ENCODE data around the gene FGR. TPM values are rescaled to one million over a fixed set of nuclear protein-coding genes. Genes with fewer than 3 reads are reported as not detected.
A peak's percentile ranks its signal among the peaks of the same experiment; 100 is the strongest.

FGR gene
- polyA plus RNA-seq, 1 of the 3 experiments (the other 2 are of a cell fraction): not detected

DNA sequence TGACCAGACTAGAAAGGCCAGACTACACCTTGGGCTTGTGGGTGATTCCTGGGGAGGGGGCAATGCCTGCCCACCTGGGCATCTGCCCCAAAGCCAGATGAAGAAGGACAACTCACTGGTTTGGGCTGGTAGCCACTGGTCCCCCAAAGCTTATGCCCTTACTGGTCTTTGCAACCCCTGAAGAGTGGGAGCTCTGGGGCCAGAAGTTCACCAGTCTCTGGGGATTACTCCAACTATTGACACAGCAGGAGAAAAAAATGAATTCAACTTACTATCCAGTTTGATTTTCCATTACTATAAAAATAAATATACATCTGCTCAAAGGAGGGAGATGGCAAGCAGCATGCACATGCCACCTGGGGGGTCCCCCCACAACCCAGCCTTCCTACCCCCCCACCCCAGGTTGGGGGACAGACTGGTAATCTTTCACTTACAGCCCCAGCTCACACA lies 33.6 kb downstream of the FGR start:
- H3F3A ChIP-seq (replicated peaks; ENCODE audit: insufficient read depth): peaks cover 25% of the 10 kb centered on the region
- H3K36me3 ChIP-seq (replicated peaks in 1 of 2; ENCODE audit: control insufficient read depth in 1 of 2, insufficient read depth in 2 of 2, low read length in 1 of 2): no peaks in the 10 kb centered on the region
- H3K27ac ChIP-seq (ENCODE audit: low read depth in 2 of 2, low read length in 1 of 2): peak overlapping the region; percentile 60 to 64
- no peak overlapping the region for H2AFZ ChIP-seq (ENCODE audit: low read depth)
- peak overlapping the region; percentile 85 to 92 for H3K4me3 ChIP-seq (ENCODE audit: low read depth in 2 of 2, low read length in 1 of 2)
- ChIA-PET POLR2A (interaction anchor here (0.9 to 2.3 kb wide), 8 partner anchors 11 to 302 kb away, joined by 3 to 10 read pairs (median 4); no protein-coding TSS in a partner anchor), CTCF (interaction anchor here (1.1 to 27.7 kb wide), 17 partner anchors 8 to 302 kb away, joined by 3 to 603 read pairs (median 6); no protein-coding TSS in a partner anchor)
- H3K9me2 ChIP-seq: no peaks in the 10 kb centered on the region
- H4K20me1 ChIP-seq (ENCODE audit: insufficient read depth): peaks cover 58% of the 10 kb centered on the region
- peak overlapping the region; percentile 72; the same call in 1 of the 2 replicates for H3K9ac ChIP-seq
- H3K4me1 ChIP-seq (ENCODE audit: control insufficient read depth in 1 of 2, insufficient read depth in 2 of 2, low read depth in 1 of 2, low read length in 1 of 2): peaks cover 50 to 65% of the 10 kb centered on the region in 2 experiments
- DNase-seq: no peak
- TF ChIP-seq TAF1 (IDR thresholded peaks at IDR 0.05; ENCODE audit: borderline replicate concordance, low read depth, low read length) (no peak), FOXJ3 (CRISPR knock-in tag; IDR thresholded peaks at IDR 0.05) (no peak), MXI1 (IDR thresholded peaks at IDR 0.05; ENCODE audit: low read depth, low read length) (no peak), RAD21 (IDR thresholded peaks at IDR 0.05; ENCODE audit: low read length) (no peak), JUND (IDR thresholded peaks at IDR 0.05) (no peak), EP300 (IDR thresholded peaks at IDR 0.05; ENCODE audit: borderline replicate concordance in 1 of 2, low read depth in 1 of 2, low read length in 1 of 2) (no peak), NRF1 (IDR thresholded peaks at IDR 0.05; ENCODE audit: low read depth, low read length) (no peak), POLR2AphosphoS5 (IDR thresholded peaks at IDR 0.05; ENCODE audit: low read depth, low read length) (no peak), FOSL2 (IDR thresholded peaks at IDR 0.05; ENCODE audit: borderline replicate concordance, low read depth) (no peak), YY1 (IDR thresholded peaks at IDR 0.05; ENCODE audit: low read depth) (no peak), GATA2 (CRISPR knock-in tag; IDR thresholded peaks at IDR 0.05) (no peak), RFX5 (IDR thresholded peaks at IDR 0.05; ENCODE audit: low read length) (no peak), ELF1 (IDR thresholded peaks at IDR 0.05) (no peak), EZH2phosphoT487 (IDR thresholded peaks at IDR 0.05; ENCODE audit: borderline replicate concordance, low read depth) (no peak), NFIC (IDR thresholded peaks at IDR 0.05; ENCODE audit: borderline replicate concordance) (no peak)
- TF ChIP-seq, protein P1, sequence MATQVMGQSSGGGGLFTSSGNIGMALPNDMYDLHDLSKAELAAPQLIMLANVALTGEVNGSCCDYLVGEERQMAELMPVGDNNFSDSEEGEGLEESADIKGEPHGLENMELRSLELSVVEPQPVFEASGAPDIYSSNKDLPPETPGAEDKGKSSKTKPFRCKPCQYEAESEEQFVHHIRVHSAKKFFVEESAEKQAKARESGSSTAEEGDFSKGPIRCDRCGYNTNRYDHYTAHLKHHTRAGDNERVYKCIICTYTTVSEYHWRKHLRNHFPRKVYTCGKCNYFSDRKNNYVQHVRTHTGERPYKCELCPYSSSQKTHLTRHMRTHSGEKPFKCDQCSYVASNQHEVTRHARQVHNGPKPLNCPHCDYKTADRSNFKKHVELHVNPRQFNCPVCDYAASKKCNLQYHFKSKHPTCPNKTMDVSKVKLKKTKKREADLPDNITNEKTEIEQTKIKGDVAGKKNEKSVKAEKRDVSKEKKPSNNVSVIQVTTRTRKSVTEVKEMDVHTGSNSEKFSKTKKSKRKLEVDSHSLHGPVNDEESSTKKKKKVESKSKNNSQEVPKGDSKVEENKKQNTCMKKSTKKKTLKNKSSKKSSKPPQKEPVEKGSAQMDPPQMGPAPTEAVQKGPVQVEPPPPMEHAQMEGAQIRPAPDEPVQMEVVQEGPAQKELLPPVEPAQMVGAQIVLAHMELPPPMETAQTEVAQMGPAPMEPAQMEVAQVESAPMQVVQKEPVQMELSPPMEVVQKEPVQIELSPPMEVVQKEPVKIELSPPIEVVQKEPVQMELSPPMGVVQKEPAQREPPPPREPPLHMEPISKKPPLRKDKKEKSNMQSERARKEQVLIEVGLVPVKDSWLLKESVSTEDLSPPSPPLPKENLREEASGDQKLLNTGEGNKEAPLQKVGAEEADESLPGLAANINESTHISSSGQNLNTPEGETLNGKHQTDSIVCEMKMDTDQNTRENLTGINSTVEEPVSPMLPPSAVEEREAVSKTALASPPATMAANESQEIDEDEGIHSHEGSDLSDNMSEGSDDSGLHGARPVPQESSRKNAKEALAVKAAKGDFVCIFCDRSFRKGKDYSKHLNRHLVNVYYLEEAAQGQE (IDR thresholded peaks at IDR 0.05; ENCODE audit: low read depth, low read length): no peak
- TF ChIP-seq, protein P2, sequence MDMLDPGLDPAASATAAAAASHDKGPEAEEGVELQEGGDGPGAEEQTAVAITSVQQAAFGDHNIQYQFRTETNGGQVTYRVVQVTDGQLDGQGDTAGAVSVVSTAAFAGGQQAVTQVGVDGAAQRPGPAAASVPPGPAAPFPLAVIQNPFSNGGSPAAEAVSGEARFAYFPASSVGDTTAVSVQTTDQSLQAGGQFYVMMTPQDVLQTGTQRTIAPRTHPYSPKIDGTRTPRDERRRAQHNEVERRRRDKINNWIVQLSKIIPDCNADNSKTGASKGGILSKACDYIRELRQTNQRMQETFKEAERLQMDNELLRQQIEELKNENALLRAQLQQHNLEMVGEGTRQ (IDR thresholded peaks at IDR 0.05; ENCODE audit: borderline replicate concordance, low read depth, low read length): no peak
- TF ChIP-seq, protein P3, sequence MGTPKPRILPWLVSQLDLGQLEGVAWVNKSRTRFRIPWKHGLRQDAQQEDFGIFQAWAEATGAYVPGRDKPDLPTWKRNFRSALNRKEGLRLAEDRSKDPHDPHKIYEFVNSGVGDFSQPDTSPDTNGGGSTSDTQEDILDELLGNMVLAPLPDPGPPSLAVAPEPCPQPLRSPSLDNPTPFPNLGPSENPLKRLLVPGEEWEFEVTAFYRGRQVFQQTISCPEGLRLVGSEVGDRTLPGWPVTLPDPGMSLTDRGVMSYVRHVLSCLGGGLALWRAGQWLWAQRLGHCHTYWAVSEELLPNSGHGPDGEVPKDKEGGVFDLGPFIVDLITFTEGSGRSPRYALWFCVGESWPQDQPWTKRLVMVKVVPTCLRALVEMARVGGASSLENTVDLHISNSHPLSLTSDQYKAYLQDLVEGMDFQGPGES (IDR thresholded peaks at IDR 0.05; ENCODE audit: low read depth, low read length): no peak
- TF ChIP-seq, protein P4, sequence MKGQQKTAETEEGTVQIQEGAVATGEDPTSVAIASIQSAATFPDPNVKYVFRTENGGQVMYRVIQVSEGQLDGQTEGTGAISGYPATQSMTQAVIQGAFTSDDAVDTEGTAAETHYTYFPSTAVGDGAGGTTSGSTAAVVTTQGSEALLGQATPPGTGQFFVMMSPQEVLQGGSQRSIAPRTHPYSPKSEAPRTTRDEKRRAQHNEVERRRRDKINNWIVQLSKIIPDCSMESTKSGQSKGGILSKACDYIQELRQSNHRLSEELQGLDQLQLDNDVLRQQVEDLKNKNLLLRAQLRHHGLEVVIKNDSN (IDR thresholded peaks at IDR 0.05; ENCODE audit: borderline replicate concordance, low read depth): no peak
- H3K79me2 ChIP-seq (ENCODE audit: insufficient read depth): peaks cover 70% of the 10 kb centered on the region
- H3K4me2 ChIP-seq: peak overlapping the region; percentile 100
- H3K27me3 ChIP-seq (ENCODE audit: insufficient read depth): no peaks in the 10 kb centered on the region
- H3K9me3 ChIP-seq: no peaks in the 10 kb centered on the region
